ENCODE results near the gene CHRNB4. TPM values are rescaled to one million over a fixed set of nuclear protein-coding genes. Genes with fewer than 3 reads are reported as not detected.
A peak's percentile ranks its signal among the peaks of the same experiment; 100 is the strongest.

CHRNB4 gene
- total and polyA plus RNA-seq, 2 donors (not counting 3 experiments of a cell fraction or from before 2014, with no cell fraction given): 0.08 TPM; not detected in 1

- H2AFZ ChIP-seq (ENCODE audit: low read depth, low read length): peak overlapping the region; percentile 98
- CTCF ChIA-PET: interaction anchor here (1.1 to 3.1 kb wide), 3 partner anchors 69 to 99 kb away, joined by 3 to 29 read pairs (median 23); no protein-coding TSS in a partner anchor
- no peaks in the 10 kb centered on the region for H3K79me2 ChIP-seq (ENCODE audit: control insufficient read depth, insufficient read depth, low read length)
- FAIRE-seq (no peak), DNase-seq (ENCODE audit: low read depth, low spot score) (no peak)
- no TSS peak for BruUV-seq (replicated peaks)
- no peak overlapping the region for H3K27ac ChIP-seq (ENCODE audit: insufficient read depth, low read depth, low read length)
- H4K20me1 ChIP-seq (replicated peaks; ENCODE audit: control insufficient read depth, extremely low read depth, insufficient read depth, low read length): no peaks in the 10 kb centered on the region
- H3K4me1 ChIP-seq (ENCODE audit: control insufficient read depth, extremely low read depth, insufficient read depth, low read length): peaks cover 2% of the 10 kb centered on the region
- peaks cover 0 to under 1% of the 10 kb centered on the region in 2 experiments for H3K27me3 ChIP-seq (ENCODE audit: control insufficient read depth in 2 of 2, insufficient read depth in 2 of 2, low read length in 2 of 2)
- H3K9me3 ChIP-seq (replicated peaks; ENCODE audit: control insufficient read depth, insufficient read depth, low read length): no peaks in the 10 kb centered on the region
- peak overlapping the region; percentile 71 for H3K4me2 ChIP-seq (ENCODE audit: insufficient read depth, low read length)
- no peaks in the 10 kb centered on the region for H3K9me1 ChIP-seq (replicated peaks; ENCODE audit: control insufficient read depth, extremely low read depth, insufficient read depth, low read length)
- dilution Hi-C loops (cut with MboI; ENCODE audit: extremely low pct_ligation_motif_present, low sequenced_read_pairs): no loop called here
- H3K9ac ChIP-seq (replicated peaks; ENCODE audit: extremely low read depth, insufficient read depth, low read length): no peak overlapping the region
- no peak for TF ChIP-seq MAX (IDR thresholded peaks at IDR 0.05; ENCODE audit: insufficient read depth, insufficient read length)
- TF ChIP-seq, protein P1, sequence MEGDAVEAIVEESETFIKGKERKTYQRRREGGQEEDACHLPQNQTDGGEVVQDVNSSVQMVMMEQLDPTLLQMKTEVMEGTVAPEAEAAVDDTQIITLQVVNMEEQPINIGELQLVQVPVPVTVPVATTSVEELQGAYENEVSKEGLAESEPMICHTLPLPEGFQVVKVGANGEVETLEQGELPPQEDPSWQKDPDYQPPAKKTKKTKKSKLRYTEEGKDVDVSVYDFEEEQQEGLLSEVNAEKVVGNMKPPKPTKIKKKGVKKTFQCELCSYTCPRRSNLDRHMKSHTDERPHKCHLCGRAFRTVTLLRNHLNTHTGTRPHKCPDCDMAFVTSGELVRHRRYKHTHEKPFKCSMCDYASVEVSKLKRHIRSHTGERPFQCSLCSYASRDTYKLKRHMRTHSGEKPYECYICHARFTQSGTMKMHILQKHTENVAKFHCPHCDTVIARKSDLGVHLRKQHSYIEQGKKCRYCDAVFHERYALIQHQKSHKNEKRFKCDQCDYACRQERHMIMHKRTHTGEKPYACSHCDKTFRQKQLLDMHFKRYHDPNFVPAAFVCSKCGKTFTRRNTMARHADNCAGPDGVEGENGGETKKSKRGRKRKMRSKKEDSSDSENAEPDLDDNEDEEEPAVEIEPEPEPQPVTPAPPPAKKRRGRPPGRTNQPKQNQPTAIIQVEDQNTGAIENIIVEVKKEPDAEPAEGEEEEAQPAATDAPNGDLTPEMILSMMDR (IDR thresholded peaks at IDR 0.05; ENCODE audit: extremely low read depth in 1 of 2, insufficient read depth in 1 of 2, low read depth in 1 of 2, low read length in 2 of 2): no peak
- no peak for TF ChIP-seq JUN (IDR thresholded peaks at IDR 0.05; ENCODE audit: borderline replicate concordance, insufficient read depth, insufficient read length, low read depth)
- no peak for TF ChIP-seq FOS (IDR thresholded peaks at IDR 0.05; ENCODE audit: borderline replicate concordance, insufficient read depth, low read length)
- no peak for TF ChIP-seq MYC (IDR thresholded peaks at IDR 0.05; ENCODE audit: low read depth, low read length)
- no peak for TF ChIP-seq EZH2 (IDR thresholded peaks at IDR 0.05; ENCODE audit: borderline replicate concordance, low read depth, low read length, severe bottlenecking)
- no peak for TF ChIP-seq POLR2AphosphoS5 (IDR thresholded peaks at IDR 0.05; ENCODE audit: insufficient read depth, low read depth, low read length)
- TF ChIP-seq GATA2 (IDR thresholded peaks at IDR 0.05; ENCODE audit: insufficient read depth, insufficient read length, low read depth, low read length): no peak
- TF ChIP-seq POLR2A (IDR thresholded peaks at IDR 0.05; ENCODE audit: low read depth, low read length): no peak
- peak overlapping the region; percentile 23 to 33 (median 27) for H3K4me3 ChIP-seq (replicated peaks in 1 of 3; ENCODE audit: insufficient read depth in 1 of 3, low read depth in 1 of 3, low read length in 3 of 3)
- POLR2A ChIA-PET: no interaction called here
- H3K36me3 ChIP-seq (ENCODE audit: control insufficient read depth in 2 of 2, extremely low read depth in 1 of 2, insufficient read depth in 2 of 2, low read length in 2 of 2): no peaks in the 10 kb centered on the region
- intact Hi-C loops (cut with micrococcal nuclease): no loop called here
These were observed 396 bp downstream of the CHRNB4 start for GRCh38 chr15:78640527-78641101.

Measured in endothelial cell of umbilical vein (primary cell).